ENCODE results near the gene LRRTM4.

LRRTM4 gene

GRCh38 chr2:77016443-77017354 lies 505.5 kb downstream of the LRRTM4 start:
- H3K27me3 ChIP-seq (ENCODE audit: control insufficient read depth, insufficient read depth, low read length): no peaks in the 10 kb centered on the region
- H3K9me3 ChIP-seq (replicated peaks; ENCODE audit: low read length): no peaks in the 10 kb centered on the region

GRCh38 chr2:77013953-77014352 lies 508.2 kb downstream of the LRRTM4 start:
- H3K9me3 ChIP-seq (replicated peaks; ENCODE audit: low read length): no peaks in the 10 kb centered on the region

More at GRCh38 chr2:77016443-77017354, 505.5 kb downstream of the LRRTM4 start:
- Histone ChIP-seq H3K4me3 (ENCODE audit: low read length) (no peak overlapping the region), H3K36me3 (ENCODE audit: insufficient read depth, low read length) (no peaks in the 10 kb centered on the region), H3K4me1 (ENCODE audit: control insufficient read depth, insufficient read depth, low read length) (no peaks in the 10 kb centered on the region), H3K9ac (ENCODE audit: low read depth, low read length) (no peak overlapping the region), H3K4me2 (ENCODE audit: low read length) (no peak overlapping the region)

DNA sequence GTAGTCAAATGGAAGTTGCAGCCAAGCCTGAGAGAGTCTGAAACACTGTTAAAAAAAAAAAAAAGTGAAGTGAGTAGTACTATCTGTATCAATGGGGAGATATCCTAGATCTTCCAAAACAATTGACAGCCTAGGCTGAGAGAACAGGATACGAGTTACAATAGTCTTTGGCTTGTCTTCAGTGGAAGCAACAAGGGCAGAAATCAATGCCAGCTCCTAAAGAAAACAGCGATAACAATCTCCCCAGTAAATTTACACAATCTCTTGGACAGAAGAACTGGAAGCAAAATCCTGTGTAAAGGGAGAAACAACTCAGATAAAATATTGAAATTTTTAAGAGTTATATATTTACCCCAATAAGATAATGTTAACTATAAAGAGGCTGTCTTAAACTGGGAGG lies 508.7 kb downstream of the LRRTM4 start:
- Histone ChIP-seq H3K4me1 (ENCODE audit: control insufficient read depth, insufficient read depth, low read length) (no peaks in the 10 kb centered on the region), H3K4me2 (ENCODE audit: low read length) (no peak overlapping the region), H3K4me3 (ENCODE audit: low read length) (no peak overlapping the region), H3K9ac (ENCODE audit: low read depth, low read length) (no peak overlapping the region), H3K27me3 (ENCODE audit: control insufficient read depth, insufficient read depth, low read length) (no peaks in the 10 kb centered on the region), H3K36me3 (ENCODE audit: insufficient read depth, low read length) (no peaks in the 10 kb centered on the region), H3K9me3 (replicated peaks; ENCODE audit: low read length) (no peaks in the 10 kb centered on the region)

More at GRCh38 chr2:77013953-77014352, 508.2 kb downstream of the LRRTM4 start:
- no peaks in the 10 kb centered on the region for H3K36me3 ChIP-seq (ENCODE audit: insufficient read depth, low read length)
- H3K4me1 ChIP-seq (ENCODE audit: control insufficient read depth, insufficient read depth, low read length): no peaks in the 10 kb centered on the region
- H3K9ac ChIP-seq (ENCODE audit: low read depth, low read length): no peak overlapping the region
- no peak overlapping the region for H3K4me3 ChIP-seq (ENCODE audit: low read length)
- no peaks in the 10 kb centered on the region for H3K27me3 ChIP-seq (ENCODE audit: control insufficient read depth, insufficient read depth, low read length)
- H3K4me2 ChIP-seq (ENCODE audit: low read length): no peak overlapping the region

GRCh38 chr2:77009307-77009706 lies 512.9 kb downstream of the LRRTM4 start:
- H3K4me2 ChIP-seq (ENCODE audit: low read length): no peak overlapping the region
- H3K27me3 ChIP-seq (ENCODE audit: control insufficient read depth, insufficient read depth, low read length): no peaks in the 10 kb centered on the region
- H3K4me3 ChIP-seq (ENCODE audit: low read length): no peak overlapping the region
- peaks cover 8% of the 10 kb centered on the region for H3K9me3 ChIP-seq (replicated peaks; ENCODE audit: low read length)
- H3K4me1 ChIP-seq (ENCODE audit: control insufficient read depth, insufficient read depth, low read length): no peaks in the 10 kb centered on the region
- H3K36me3 ChIP-seq (ENCODE audit: insufficient read depth, low read length): no peaks in the 10 kb centered on the region
- no peak overlapping the region for H3K9ac ChIP-seq (ENCODE audit: low read depth, low read length)

DNA sequence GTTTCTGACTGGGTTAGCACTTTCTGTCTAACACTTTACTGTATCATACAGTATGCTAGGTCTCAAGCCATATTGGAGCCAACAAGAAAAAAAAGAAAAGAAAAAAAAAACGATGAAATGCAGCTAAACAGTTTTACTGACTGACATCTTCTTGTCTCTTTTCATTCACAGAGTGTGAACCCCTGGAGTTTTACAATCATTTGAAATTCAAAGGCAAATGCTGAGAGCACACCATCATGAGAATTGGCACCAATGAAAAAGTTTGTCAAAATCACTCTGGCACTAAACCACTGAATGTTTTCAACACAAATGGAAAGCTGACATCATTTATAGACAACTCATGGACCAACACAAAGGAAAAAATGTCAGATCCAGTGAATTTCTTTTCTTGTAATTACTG lies 513.3 kb downstream of the LRRTM4 start:
- Histone ChIP-seq H3K36me3 (ENCODE audit: insufficient read depth, low read length) (no peaks in the 10 kb centered on the region), H3K4me3 (ENCODE audit: low read length) (no peak overlapping the region), H3K9me3 (replicated peaks; ENCODE audit: low read length) (peaks cover 8% of the 10 kb centered on the region), H3K27me3 (ENCODE audit: control insufficient read depth, insufficient read depth, low read length) (no peaks in the 10 kb centered on the region), H3K9ac (ENCODE audit: low read depth, low read length) (no peak overlapping the region), H3K4me1 (ENCODE audit: control insufficient read depth, insufficient read depth, low read length) (no peaks in the 10 kb centered on the region), H3K4me2 (ENCODE audit: low read length) (no peak overlapping the region)

DNA sequence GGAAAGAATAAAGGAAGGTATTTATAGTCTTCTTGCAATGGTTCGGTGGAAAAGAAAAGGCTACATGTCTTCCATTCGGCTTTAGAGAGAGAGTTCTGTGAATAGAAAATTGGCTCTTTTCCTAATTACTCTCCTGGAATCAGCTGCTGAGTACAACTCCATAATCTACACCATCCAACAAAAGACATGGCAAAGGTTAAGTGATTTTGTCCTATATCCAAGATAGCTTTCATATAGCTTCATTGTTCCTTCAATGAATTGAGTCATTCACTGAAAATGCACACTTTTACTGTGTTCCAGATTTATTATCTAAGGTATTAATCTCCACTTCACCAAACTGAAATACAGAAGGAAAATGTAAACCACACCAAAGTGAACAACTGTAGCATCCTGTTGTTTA lies 514.5 kb downstream of the LRRTM4 start:
- Histone ChIP-seq H3K4me2 (ENCODE audit: low read length) (no peak overlapping the region), H3K4me1 (ENCODE audit: control insufficient read depth, insufficient read depth, low read length) (no peaks in the 10 kb centered on the region), H3K4me3 (ENCODE audit: low read length) (no peak overlapping the region), H3K27me3 (ENCODE audit: control insufficient read depth, insufficient read depth, low read length) (no peaks in the 10 kb centered on the region), H3K36me3 (ENCODE audit: insufficient read depth, low read length) (no peaks in the 10 kb centered on the region), H3K9me3 (replicated peaks; ENCODE audit: low read length) (peaks cover 8% of the 10 kb centered on the region), H3K9ac (ENCODE audit: low read depth, low read length) (no peak overlapping the region)

- Histone ChIP-seq H3K4me1 (ENCODE audit: control insufficient read depth, insufficient read depth, low read length) (no peaks in the 10 kb centered on the region), H3K4me3 (ENCODE audit: low read length) (no peak overlapping the region), H3K4me2 (ENCODE audit: low read length) (no peak overlapping the region), H3K36me3 (ENCODE audit: insufficient read depth, low read length) (no peaks in the 10 kb centered on the region), H3K27me3 (ENCODE audit: control insufficient read depth, insufficient read depth, low read length) (no peaks in the 10 kb centered on the region), H3K9me3 (replicated peaks; ENCODE audit: low read length) (peaks cover 8% of the 10 kb centered on the region), H3K9ac (ENCODE audit: low read depth, low read length) (no peak overlapping the region)
Observed at GRCh38 chr2:77005522-77005921, 516.7 kb downstream of the LRRTM4 start.

DNA sequence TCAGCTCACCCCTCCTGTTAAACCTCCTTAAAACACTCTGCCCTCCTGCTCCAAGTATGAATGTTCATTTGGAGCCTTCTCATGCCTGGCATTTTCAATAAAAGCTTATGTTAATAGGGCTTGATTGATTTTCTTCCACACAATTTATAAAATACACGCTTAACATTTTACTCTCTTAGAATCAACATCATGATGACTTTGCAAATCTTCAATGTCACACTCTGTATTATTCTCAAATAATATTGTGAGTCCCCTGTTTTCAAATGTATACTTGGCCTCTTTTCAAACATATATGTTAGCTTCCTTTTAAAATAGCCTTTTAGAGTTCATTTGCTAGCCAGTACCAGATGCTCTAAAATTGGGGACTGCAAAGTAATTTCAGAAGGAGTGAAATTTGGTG lies 520.3 kb downstream of the LRRTM4 start:
- H3K4me3 ChIP-seq (ENCODE audit: low read length): no peak overlapping the region

GRCh38 chr2:76998704-76999103 lies 523.5 kb downstream of the LRRTM4 start:
- H3K4me2 ChIP-seq (ENCODE audit: low read length): no peak overlapping the region
- H3K9me3 ChIP-seq (replicated peaks; ENCODE audit: low read length): peaks cover 5% of the 10 kb centered on the region
- no peaks in the 10 kb centered on the region for H3K4me1 ChIP-seq (ENCODE audit: control insufficient read depth, insufficient read depth, low read length)
- no peaks in the 10 kb centered on the region for H3K27me3 ChIP-seq (ENCODE audit: control insufficient read depth, insufficient read depth, low read length)
- no peak overlapping the region for H3K9ac ChIP-seq (ENCODE audit: low read depth, low read length)
- H3K4me3 ChIP-seq (ENCODE audit: low read length): no peak overlapping the region
- H3K36me3 ChIP-seq (ENCODE audit: insufficient read depth, low read length): no peaks in the 10 kb centered on the region

More for the DNA sequence above, 520.3 kb downstream of the LRRTM4 start:
- peaks cover 13% of the 10 kb centered on the region for H3K9me3 ChIP-seq (replicated peaks; ENCODE audit: low read length)
- H3K27me3 ChIP-seq (ENCODE audit: control insufficient read depth, insufficient read depth, low read length): no peaks in the 10 kb centered on the region
- no peaks in the 10 kb centered on the region for H3K36me3 ChIP-seq (ENCODE audit: insufficient read depth, low read length)
- no peak overlapping the region for H3K9ac ChIP-seq (ENCODE audit: low read depth, low read length)
- H3K4me1 ChIP-seq (ENCODE audit: control insufficient read depth, insufficient read depth, low read length): no peaks in the 10 kb centered on the region
- no peak overlapping the region for H3K4me2 ChIP-seq (ENCODE audit: low read length)

GRCh38 chr2:76998152-76998551 lies 524.0 kb downstream of the LRRTM4 start:
- H3K27me3 ChIP-seq (ENCODE audit: control insufficient read depth, insufficient read depth, low read length): no peaks in the 10 kb centered on the region
- H3K9ac ChIP-seq (ENCODE audit: low read depth, low read length): no peak overlapping the region
- H3K4me2 ChIP-seq (ENCODE audit: low read length): no peak overlapping the region
- H3K9me3 ChIP-seq (replicated peaks; ENCODE audit: low read length): peaks cover 5% of the 10 kb centered on the region
- H3K36me3 ChIP-seq (ENCODE audit: insufficient read depth, low read length): no peaks in the 10 kb centered on the region
- no peak overlapping the region for H3K4me3 ChIP-seq (ENCODE audit: low read length)
- H3K4me1 ChIP-seq (ENCODE audit: control insufficient read depth, insufficient read depth, low read length): no peaks in the 10 kb centered on the region

- no peak overlapping the region for H3K9ac ChIP-seq (ENCODE audit: low read depth, low read length)
- no peak overlapping the region for H3K4me2 ChIP-seq (ENCODE audit: low read length)
- no peaks in the 10 kb centered on the region for H3K36me3 ChIP-seq (ENCODE audit: insufficient read depth, low read length)
- H3K4me3 ChIP-seq (ENCODE audit: low read length): no peak overlapping the region
- no peaks in the 10 kb centered on the region for H3K4me1 ChIP-seq (ENCODE audit: control insufficient read depth, insufficient read depth, low read length)
- H3K27me3 ChIP-seq (ENCODE audit: control insufficient read depth, insufficient read depth, low read length): no peaks in the 10 kb centered on the region
- H3K9me3 ChIP-seq (replicated peaks; ENCODE audit: low read length): peaks cover 5% of the 10 kb centered on the region
Observed at GRCh38 chr2:76997296-76997695, 524.9 kb downstream of the LRRTM4 start.

All from skeletal muscle satellite cell (primary cell).